Measurements from ENCODE around the gene ERN1.

Gene ERN1

GRCh38 chr17:64092952-64093451, 36.9 kb downstream of the ERN1 start:
- DNase-seq (ENCODE audit: low read depth), result no peak
- H3K4me3 ChIP-seq (ENCODE audit: low read depth, low read length), result no peak overlapping the region

GRCh38 chr17:64092113-64092512, 37.8 kb downstream of the ERN1 start:
- no peak overlapping the region for H3K4me3 ChIP-seq (ENCODE audit: low read depth, low read length)
- no peak for DNase-seq (ENCODE audit: low read depth)

- no peak for DNase-seq (ENCODE audit: low read depth)
- no peak overlapping the region for H3K4me3 ChIP-seq (ENCODE audit: low read depth, low read length)
These were observed 38.4 kb downstream of the ERN1 start for GRCh38 chr17:64091571-64091970.

DNA sequence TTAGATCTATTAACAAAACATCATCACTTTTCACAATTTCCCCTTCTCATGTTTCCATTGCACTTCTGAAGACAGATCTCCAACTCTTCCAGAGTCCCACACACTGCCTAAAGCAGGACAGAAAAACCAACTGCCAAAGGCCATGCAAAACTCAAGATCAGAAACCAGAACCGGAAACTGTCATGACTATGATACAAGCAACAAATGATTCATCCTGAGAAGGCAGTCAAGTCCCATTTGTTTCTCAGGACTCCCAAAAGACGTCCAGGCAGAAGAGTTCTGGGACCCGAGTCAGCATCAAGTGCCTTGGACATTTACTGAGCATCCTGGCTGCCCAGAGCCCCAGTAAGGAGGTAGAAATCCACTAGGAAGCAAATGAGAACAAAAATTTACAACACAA, 38.8 kb downstream of the ERN1 start:
- DNase-seq (ENCODE audit: low read depth), result no peak
- no peak overlapping the region for H3K4me3 ChIP-seq (ENCODE audit: low read depth, low read length)

DNA sequence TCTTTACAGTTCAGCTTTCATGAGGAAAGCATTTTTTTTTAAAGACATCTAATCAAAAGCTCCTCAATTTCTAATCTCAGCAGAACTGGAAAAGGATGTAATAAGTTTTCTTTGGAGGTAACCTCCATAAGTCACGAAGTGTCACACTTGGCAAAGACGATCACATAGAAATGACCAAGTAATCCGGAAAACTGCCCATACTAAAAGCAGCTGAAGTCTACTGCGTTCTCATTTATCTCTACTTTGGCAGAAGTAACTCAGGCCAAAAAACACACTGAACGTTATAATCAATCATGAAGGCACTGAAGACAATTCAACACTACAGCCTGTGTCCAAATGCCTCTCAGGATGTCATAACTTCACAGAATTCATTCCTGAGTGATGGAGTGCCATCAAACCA, 39.8 kb downstream of the ERN1 start:
- DNase-seq (ENCODE audit: low read depth), result no peak
- H3K4me3 ChIP-seq (ENCODE audit: low read depth, low read length), result no peak overlapping the region

DNA sequence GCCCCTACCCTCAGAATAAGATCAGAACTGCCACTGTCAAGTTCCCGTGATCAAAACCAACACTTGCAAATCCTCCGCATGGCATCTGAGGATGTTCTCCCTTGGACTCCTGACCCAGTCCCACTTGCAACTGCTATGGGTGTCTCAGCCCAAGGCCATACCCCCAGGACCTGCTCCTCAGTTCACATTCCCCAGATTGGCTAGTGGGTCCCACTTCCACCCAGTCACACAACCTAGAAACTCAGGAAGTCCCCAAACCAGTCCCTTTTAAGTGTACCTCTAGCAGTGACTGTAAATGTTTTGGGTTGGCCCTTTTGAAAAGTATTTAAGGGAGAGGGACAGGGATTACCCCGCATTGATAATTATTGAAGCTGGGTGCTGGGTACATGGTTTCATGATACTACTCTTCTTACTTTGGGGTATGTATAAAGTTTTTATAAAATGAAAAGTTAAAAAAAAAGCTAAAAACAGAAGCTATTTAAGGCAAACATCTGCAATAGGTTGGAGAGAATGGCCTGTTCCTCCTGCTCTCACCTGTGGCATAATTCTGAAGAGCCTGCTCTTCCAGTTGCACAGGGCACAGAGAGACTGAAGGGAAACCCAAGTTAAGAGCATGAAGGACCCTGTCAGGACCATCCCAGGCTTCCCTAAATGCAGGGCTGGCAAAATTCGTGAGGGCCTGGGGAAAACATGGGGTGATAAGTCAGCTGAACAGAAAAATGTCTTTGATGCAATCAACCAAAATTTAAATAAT, 42.5 kb downstream of the ERN1 start:
- H3K4me3 ChIP-seq (ENCODE audit: low read depth, low read length), result no peak overlapping the region
- DNase-seq (ENCODE audit: low read depth), result no peak

DNA sequence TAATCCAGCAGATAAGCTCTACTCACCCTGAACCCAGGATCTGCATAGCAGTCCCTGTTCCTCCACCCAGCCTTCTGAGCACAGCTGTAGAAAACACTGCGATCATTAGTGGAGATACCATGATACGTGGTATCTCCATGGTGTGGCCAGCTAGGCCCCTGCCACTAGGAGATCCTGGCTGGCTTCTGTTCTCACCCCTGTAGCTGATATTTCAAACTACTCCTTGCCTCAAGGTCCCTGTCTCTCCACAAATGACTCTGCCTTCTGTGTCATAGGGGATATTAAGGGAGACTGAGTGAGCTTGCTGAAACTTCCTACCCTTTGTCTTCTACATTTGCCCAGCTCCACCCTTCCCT, 44.3 kb downstream of the ERN1 start:
- DNase-seq (ENCODE audit: low read depth), result no peak
- H3K4me3 ChIP-seq (ENCODE audit: low read depth, low read length), result no peak overlapping the region

- H3K4me3 ChIP-seq (ENCODE audit: low read depth, low read length), result no peak overlapping the region
- no peak for DNase-seq (ENCODE audit: low read depth)
These were observed 44.8 kb downstream of the ERN1 start for GRCh38 chr17:64084940-64085649.

- DNase-seq (ENCODE audit: low read depth), result no peak
- no peak overlapping the region for H3K4me3 ChIP-seq (ENCODE audit: low read depth, low read length)
These were observed 45.6 kb downstream of the ERN1 start for GRCh38 chr17:64084086-64084939.

DNA sequence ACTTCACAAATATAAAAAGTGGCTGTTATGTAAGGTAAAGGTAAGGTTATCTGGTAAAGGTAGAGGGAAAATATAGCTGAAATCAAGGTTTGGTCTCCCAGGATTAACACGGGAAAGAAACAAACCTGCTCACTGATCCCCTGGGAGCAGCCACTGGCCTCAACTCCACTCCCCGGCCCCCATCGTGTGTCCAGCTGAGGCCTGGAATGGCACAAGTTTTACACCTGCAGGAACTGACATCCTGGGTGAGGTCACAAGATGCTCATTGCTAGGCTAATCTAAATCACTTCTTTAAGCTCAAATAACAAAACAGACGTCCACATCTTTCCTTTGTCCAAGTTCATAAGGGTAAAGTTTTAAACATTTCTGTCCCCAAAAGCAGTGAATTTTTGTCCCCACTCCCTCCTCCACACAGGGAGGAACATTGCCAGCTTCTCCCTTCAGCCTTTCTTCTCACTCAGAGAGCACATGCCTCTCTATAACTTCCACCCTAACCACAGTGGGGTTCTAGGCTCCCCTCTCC, 46.3 kb downstream of the ERN1 start:
- no peak overlapping the region for H3K4me3 ChIP-seq (ENCODE audit: low read depth, low read length)
- DNase-seq (ENCODE audit: low read depth), result no peak

DNA sequence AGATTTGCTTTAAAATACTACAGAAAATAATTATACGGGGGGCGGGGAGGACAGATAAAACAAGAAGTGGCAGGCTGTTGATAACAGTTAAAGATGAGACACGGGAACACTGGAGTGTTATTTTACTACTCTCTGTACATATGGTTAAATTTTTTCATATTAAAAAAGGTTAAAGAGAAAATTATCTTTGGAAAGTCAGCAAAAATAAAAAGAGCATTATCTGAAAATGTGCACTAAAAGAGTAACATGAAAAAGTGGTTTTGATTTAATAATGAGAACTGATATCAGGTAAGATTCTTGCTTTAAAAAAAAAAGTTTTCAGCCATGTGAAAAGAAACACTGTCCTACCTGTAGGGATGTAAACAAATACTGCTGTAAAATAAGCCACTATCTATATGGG, 46.9 kb downstream of the ERN1 start:
- H3K4me3 ChIP-seq (ENCODE audit: low read depth, low read length), result no peak overlapping the region
- no peak for DNase-seq (ENCODE audit: low read depth)

GRCh38 chr17:64081802-64082799, 47.8 kb downstream of the ERN1 start:
- no peak overlapping the region for H3K4me3 ChIP-seq (ENCODE audit: low read depth, low read length)
- DNase-seq (ENCODE audit: low read depth), result peak; percentile 62

DNA sequence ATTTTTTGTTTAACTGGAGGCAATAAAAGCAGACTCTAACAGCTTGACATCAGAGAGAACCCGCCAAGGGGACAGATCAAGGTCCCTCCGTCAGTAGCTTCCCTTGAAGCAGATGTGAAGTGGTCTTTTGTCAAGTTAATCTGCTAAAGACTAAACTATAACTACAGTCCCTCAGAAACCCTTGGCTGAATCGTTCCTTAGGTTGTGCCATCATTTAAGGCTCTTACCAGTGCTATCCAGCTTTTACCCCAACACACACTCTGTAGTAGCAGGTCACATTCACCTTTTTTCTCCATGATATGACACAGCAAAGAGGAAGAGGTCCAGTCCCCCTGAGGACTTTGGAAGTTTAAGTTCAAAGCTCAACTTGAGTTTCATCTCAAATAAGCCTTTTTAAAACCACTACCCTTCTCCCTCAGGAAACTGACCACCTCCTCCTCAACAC, 49.7 kb downstream of the ERN1 start:
- H3K4me3 ChIP-seq (ENCODE audit: low read depth, low read length), result no peak overlapping the region
- no peak for DNase-seq (ENCODE audit: low read depth)

DNA sequence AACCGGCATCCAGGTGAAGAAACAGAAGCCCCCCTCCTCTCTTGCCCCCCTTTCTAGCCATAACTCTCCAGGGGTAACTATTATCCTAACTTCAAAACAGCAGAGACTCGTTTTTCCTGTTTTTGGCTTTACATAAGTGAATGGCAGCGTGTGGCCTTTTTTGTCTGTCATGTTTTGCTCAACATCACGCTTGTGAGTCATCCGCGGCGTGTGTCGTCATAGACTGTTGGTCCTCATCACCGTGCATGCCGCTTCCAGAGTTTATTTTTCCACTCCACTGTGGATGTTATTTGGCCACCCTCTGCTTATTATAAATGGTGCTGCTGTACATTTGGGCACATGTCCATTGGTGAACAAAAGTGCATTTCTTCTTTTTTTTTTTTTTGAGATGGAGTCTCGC, 52.6 kb downstream of the ERN1 start:
- H3K4me3 ChIP-seq (ENCODE audit: low read depth, low read length), result no peak overlapping the region
- no peak for DNase-seq (ENCODE audit: low read depth)

- DNase-seq (ENCODE audit: low read depth), result no peak
These were observed 54.0 kb downstream of the ERN1 start for GRCh38 chr17:64075913-64076312.

GRCh38 chr17:64074704-64075426, 55.1 kb downstream of the ERN1 start:
- H3K4me3 ChIP-seq (ENCODE audit: low read depth, low read length), result no peak overlapping the region
- peak; percentile 36 for DNase-seq (ENCODE audit: low read depth)

More at GRCh38 chr17:64075913-64076312, 54.0 kb downstream of the ERN1 start:
- no peak overlapping the region for H3K4me3 ChIP-seq (ENCODE audit: low read depth, low read length)

GRCh38 chr17:64073771-64074703, 55.9 kb downstream of the ERN1 start:
- no peak for DNase-seq (ENCODE audit: low read depth)
- H3K4me3 ChIP-seq (ENCODE audit: low read depth, low read length), result no peak overlapping the region

Data from skeletal muscle cell (primary cell).